Activated CD8-positive, alpha-beta memory T cell treated with anti-CD3 and anti-CD28 coated beads, Interleukin-2, amount 50 U/mL, for 24 hours (primary cell): ENCODE data around the gene SLC43A2.

Experiments
- DNase-seq: peaks from one replicate; pipeline ENCODE4 v3.0.0-alpha.2; 2020; ENCODE audit errors: extremely low read depth

The SLC43A2 gene

DNA sequence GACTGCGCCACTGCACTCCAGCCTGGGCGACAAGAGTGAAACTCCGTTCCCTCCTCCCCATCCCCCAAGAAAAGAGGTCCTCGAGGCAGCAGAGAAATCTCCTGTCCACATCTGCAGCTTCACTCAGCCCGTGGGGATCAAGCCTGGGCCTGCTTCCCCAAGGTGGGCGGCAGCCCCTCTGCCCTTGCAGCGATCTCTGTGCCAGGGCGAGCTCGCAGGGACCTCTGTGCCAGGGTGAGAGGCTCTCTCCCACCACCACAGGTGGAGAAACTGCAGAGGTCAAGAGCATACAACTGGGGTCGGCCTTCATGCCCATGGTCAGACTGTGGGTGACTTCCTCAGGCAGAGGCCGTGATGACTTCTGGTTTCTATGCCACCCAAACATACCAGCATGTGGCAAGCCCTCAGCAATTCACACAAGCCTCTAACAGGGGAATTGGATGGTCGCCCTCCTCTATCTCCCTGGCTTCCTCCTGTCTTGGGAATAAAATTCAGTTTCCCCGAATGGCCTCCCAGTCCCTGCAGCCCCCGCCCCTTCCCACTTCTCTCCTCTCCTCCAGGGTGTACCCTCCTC, 5.5 kb downstream of the SLC43A2 start:
- DNase-seq, result no peak

GRCh38 chr17:1621273-1621954, 7.2 kb downstream of the SLC43A2 start:
- no peak for DNase-seq

DNA sequence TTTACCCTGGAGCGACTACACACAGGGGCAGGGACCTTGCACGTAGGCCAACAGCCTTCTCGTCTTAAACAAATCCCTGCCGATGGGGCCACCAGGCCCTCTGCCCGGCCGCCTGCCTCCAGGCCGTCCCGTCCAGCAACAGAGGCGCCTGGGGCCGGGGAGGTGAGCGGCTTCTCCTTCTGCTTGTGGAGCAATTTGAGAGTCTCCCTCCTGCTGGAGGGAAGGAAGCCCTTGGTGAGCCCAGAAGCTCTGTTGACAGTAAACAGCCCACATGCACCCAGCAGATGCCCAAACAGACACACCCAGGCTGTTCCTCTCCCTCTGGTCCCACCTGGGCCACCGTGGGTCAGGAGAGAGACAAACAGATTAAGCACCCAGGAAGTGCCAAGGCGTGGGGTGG, 8.1 kb downstream of the SLC43A2 start:
- DNase-seq, result no peak

GRCh38 chr17:1617620-1618174, 10.9 kb downstream of the SLC43A2 start:
- no peak for DNase-seq

GRCh38 chr17:1616101-1616500, 12.5 kb downstream of the SLC43A2 start:
- no peak for DNase-seq

DNA sequence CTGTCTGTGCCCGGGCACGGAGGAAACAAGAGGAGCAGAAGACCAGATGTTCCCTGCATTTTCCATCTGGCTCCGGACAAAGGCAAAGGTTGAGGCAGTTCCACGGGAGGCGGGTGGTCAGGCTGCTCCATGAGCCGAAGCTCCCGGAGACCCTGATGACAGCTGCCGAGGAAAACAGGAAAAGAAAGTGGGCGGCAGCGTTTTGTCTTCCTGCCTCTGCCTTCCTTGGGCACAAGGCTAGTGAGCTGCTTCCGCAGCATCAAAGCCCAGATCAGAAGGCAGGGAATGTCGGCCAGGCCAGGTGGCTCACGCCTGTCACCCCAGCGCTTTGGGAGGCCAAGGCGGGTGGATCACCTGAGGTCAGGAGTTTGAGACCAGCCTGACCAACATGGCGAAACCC, 16.2 kb downstream of the SLC43A2 start:
- DNase-seq, result no peak

DNA sequence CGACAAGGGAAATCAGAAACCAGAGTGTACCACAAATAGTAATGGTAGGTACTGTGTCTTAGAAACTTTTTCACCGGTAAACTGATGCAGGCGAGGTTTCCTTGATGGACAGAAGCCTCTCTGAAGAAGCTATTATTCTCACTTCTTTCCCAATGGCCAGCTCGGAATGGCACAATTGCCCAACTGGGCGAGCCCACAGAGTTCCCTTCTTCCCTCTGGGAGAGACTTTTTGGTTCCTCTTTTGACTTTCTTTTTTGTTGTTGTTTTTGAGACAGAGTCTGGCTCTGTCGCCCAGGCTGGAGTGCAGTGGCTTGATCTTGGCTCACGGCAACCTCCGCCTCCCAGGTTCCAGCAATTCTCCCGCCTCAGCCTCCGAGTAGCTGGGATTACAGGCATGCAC, 16.9 kb downstream of the SLC43A2 start:
- no peak for DNase-seq

GRCh38 chr17:1608676-1609075, 20.0 kb downstream of the SLC43A2 start:
- no peak for DNase-seq

GRCh38 chr17:1607971-1608320, 20.7 kb downstream of the SLC43A2 start:
- DNase-seq, result no peak

- DNase-seq, result no peak
Observed at GRCh38 chr17:1606352-1606985, 22.2 kb downstream of the SLC43A2 start.

DNA sequence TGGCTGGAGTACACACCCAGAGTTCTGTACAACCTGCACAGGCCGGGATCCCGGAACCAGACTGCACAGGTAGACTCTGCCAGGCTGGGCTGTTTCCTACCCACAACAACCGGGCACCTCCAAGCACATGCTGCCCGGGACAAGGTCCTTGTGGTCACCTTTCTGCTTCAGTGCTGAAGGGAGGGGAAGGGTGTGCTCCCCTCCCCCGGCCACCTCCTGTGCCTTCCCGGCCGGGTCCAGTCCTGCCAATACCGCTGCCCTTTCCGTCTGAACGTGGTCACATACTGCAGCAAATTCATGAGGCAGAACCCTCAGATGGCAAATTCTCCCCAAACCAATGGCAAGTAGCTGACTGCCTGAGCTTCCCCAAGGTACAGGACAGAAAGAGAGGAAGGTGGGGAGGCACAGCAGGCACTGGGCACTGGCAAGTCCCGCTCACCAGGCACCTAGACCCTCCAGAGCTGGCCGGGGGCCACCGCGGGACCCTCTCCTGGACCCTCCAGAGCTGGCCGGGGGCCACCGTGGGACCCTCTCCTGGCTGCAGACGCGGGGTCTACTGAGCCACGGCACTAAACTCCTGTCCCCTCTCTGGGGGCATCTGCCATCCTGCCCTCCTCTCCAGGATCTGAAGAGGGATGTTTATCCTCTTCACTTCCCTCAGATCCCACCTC, 22.8 kb downstream of the SLC43A2 start:
- DNase-seq, result no peak

DNA sequence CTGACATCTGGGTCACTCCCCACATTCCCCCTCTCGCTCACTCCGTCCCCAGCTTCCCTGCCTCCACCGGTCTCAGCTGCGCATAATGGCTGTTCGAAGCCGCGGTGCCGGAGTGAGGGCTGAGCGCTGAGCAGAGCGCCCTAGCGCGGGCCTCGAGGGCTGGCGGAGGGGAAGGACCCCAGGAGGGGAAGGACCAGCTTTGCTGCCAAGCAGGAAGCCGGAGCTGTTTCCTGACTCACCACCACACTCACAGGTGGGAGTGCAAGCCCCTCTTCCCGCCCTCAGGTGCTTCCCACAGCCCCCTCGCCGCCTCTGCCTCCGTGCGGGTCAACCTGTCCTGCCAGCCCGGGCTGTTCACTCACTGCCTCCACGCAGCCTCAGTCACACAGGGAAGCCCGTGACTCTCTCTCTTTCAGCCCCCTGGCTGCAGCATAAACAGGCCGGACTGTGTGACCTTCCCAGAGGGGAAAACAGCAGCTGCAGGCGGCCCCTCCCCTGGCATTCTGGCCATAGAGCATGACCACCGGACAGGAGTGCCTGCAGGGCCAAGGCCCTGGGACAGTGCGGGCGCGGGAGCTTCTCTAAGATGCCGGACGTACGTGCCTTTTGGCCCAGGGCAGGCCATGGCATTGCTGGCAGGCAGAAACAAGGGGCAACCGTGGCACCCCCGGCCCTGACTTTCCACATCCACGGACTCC, 23.7 kb downstream of the SLC43A2 start:
- no peak for DNase-seq

- DNase-seq, result no peak
Observed at GRCh38 chr17:1601571-1601970, 27.1 kb downstream of the SLC43A2 start.

DNA sequence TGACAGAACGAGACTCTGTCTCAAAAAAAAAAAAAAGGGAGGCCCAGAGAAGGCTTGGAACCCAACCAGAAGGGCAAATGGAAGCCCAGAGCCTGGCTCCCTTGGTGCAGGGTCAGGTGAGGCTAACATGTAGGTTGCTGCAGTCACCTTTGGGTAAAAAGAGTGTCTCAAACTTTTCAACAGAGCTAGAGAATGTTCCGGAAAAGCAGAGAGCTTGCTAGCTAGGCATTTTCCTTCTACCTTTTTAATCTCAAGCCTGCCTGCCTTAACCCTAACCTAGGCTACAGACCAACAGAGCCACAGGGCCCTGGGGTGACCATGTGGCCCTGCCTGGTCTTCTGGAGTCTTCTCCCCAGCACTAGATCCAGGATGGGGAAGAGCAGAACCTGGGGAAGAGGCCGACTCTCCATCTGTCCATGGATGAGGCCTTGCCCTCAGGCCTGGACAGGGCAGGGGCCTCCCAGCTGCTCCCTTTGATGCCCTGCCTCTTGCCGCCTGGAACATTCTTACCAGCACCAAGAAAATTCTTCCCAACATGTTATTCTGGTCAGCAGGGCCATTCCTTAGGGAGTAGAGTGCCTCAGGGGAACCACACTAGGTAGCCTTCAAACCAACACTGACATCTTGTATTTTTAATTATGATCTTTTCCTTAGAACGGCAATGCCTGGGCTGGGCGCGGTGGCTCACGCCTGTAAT, 30.1 kb downstream of the SLC43A2 start:
- DNase-seq, result no peak

- no peak for DNase-seq
Observed at GRCh38 chr17:1597861-1598342, 30.7 kb downstream of the SLC43A2 start.

DNA sequence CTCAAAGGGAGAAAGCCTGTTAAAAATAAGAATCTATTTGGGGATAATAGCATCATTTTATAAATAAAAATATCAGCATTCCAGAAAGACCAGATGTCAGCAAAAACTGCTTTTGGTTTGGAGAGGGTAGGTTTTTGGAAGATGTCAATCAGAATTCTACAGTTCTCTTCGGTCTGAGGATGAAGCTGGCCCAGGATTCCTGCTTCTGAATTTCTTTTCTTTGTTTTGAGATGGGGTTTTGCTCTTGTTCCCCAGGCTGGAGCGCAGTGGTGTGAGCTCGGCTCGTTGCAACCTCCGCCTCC, 35.1 kb downstream of the SLC43A2 start:
- no peak for DNase-seq

GRCh38 chr17:1592751-1593629, 35.6 kb downstream of the SLC43A2 start:
- DNase-seq, result no peak

DNA sequence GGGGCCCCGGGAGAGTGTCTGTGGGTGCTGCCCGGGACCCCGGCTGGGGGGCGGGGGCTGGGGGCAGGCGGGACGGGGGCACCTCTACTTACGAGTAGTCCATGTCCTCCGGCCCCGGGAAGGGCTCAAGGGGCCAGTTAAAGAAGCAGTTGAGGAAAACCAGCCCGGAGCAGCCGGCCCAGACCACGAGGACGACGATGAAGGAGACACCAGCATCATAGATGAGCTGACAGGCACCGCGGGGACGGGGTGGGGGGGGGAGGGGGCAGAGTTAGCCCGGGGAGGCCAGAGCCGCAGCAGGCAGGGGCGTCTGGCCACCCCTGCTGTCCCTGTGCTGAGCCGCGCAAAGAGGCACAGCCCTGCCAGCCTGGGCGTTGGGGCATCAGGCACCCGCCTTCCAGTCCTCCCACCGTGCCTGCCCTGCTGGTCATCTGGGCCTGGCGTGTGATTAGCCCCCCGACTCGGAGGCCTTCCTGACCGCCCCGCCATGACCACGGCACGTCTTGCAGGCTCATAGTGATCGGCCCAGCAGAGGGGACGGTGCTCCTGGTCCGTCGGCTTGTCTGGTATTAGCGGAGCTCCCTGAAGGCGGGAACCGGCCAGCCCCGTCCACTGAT, 37.1 kb downstream of the SLC43A2 start:
- no peak for DNase-seq

- no peak for DNase-seq
Observed at GRCh38 chr17:1590747-1591473, 37.7 kb downstream of the SLC43A2 start.
